ENCODE measurements around the gene LIX1L. TPM values are rescaled to one million over a fixed set of nuclear protein-coding genes. Genes with fewer than 3 reads are reported as not detected.

The LIX1L gene
- total and polyA plus RNA-seq, 2 of the 13 experiments (the other 11 are each of a cell fraction or from before 2014, with no cell fraction given) = 8.1 to 24.9 TPM

- TF ChIP-seq BORCS8-MEF2B (CRISPR knock-in tag; IDR thresholded peaks at IDR 0.05) = no peak
- no peak for TF ChIP-seq RAD21 (CRISPR knock-in tag; IDR thresholded peaks at IDR 0.05)
- TF ChIP-seq MEF2D (CRISPR knock-in tag; IDR thresholded peaks at IDR 0.05) = peak; percentile 59; the same call in 1 of the 2 replicates
- TF ChIP-seq, protein P1, sequence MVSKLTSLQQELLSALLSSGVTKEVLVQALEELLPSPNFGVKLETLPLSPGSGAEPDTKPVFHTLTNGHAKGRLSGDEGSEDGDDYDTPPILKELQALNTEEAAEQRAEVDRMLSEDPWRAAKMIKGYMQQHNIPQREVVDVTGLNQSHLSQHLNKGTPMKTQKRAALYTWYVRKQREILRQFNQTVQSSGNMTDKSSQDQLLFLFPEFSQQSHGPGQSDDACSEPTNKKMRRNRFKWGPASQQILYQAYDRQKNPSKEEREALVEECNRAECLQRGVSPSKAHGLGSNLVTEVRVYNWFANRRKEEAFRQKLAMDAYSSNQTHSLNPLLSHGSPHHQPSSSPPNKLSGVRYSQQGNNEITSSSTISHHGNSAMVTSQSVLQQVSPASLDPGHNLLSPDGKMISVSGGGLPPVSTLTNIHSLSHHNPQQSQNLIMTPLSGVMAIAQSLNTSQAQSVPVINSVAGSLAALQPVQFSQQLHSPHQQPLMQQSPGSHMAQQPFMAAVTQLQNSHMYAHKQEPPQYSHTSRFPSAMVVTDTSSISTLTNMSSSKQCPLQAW (CRISPR knock-in tag; IDR thresholded peaks at IDR 0.05) = no peak
- TF ChIP-seq CAMTA2 (CRISPR knock-in tag; IDR thresholded peaks at IDR 0.05; ENCODE audit: borderline replicate concordance) = no peak
- TF ChIP-seq ZNF101 (CRISPR knock-in tag; IDR thresholded peaks at IDR 0.05; ENCODE audit: borderline replicate concordance, low read depth) = no peak
- TF ChIP-seq SRSF1 (optimal IDR thresholded peaks at IDR 0.05; ENCODE audit: low read depth, low read length) = no peak
- no peak for TF ChIP-seq PAWR (CRISPR knock-in tag; IDR thresholded peaks at IDR 0.05; ENCODE audit: borderline replicate concordance)
- TF ChIP-seq MXD4 (CRISPR knock-in tag; IDR thresholded peaks at IDR 0.05) = no peak
- no peak for TF ChIP-seq ZNF431 (CRISPR knock-in tag; IDR thresholded peaks at IDR 0.05; ENCODE audit: borderline replicate concordance, low read depth)
- TF ChIP-seq SAFB2 (CRISPR knock-in tag; IDR thresholded peaks at IDR 0.05; ENCODE audit: borderline replicate concordance, low read depth) = no peak
- no peak for TF ChIP-seq SKIL (CRISPR knock-in tag; IDR thresholded peaks at IDR 0.05; ENCODE audit: borderline replicate concordance)
- no peak for TF ChIP-seq MLXIP (CRISPR knock-in tag; IDR thresholded peaks at IDR 0.05; ENCODE audit: borderline replicate concordance)
- TF ChIP-seq, protein P2, sequence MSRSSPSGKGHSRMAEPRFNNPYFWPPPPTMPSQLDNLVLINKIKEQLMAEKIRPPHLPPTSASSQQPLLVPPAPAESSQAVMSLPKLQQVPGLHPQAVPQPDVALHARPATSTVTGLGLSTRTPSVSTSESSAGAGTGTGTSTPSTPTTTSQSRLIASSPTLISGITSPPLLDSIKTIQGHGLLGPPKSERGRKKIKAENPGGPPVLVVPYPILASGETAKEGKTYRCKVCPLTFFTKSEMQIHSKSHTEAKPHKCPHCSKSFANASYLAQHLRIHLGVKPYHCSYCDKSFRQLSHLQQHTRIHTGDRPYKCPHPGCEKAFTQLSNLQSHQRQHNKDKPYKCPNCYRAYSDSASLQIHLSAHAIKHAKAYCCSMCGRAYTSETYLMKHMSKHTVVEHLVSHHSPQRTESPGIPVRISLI (CRISPR knock-in tag; IDR thresholded peaks at IDR 0.05; ENCODE audit: borderline replicate concordance) = peak; percentile 69
- no peak for TF ChIP-seq ARID2 (CRISPR knock-in tag; IDR thresholded peaks at IDR 0.05; ENCODE audit: borderline replicate concordance)
- peak; percentile 19; the same call in 1 of the 2 replicates for TF ChIP-seq SAP130 (CRISPR knock-in tag; IDR thresholded peaks at IDR 0.05; ENCODE audit: low read depth)
- no peak for TF ChIP-seq STAG1 (CRISPR knock-in tag; IDR thresholded peaks at IDR 0.05)
- no peak for TF ChIP-seq RFXANK (CRISPR knock-in tag; IDR thresholded peaks at IDR 0.05)
Measured at GRCh38 chr1:145985502-145986439, 28.0 kb upstream of the LIX1L start (continued).

Data from HepG2 (cell line).